ENCODE measurements around the gene MPP2. TPM values are rescaled to one million over a fixed set of nuclear protein-coding genes. Genes with fewer than 3 reads are reported as not detected.
A peak's percentile ranks its signal among the peaks of the same experiment; 100 is the strongest.

The MPP2 gene
- total and polyA plus RNA-seq, 9 of the 15 experiments (the other 6 are each of a cell fraction or from before 2014, with no cell fraction given) = 0.04 to 1.0 (median 0.24) TPM

DNA sequence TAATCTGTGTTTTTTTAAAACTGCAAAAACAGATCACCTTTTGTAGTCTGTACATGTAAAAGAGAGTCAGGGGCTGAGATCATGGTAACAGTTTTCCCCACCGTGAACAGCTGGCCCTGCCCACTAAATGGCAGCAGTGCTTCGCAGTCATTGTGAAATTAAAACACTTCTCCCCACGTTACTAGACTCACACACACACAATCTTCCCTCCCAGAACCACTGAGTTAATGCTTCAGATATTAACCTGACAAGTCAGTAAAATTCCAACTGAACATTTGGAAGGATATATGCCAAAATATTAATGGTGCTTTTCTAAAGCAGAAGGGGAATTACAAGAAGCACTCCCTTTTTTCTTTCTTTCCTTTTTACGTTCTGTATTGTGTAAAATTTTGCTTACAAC lies 61.6 kb downstream of the MPP2 start:
- FAIRE-seq = no peak
- in situ Hi-C loops (cut with MboI) = no loop called here
- H3K9me3 ChIP-seq (replicated peaks; ENCODE audit: control insufficient read depth, insufficient read depth, low read depth, low read length) = no peaks in the 10 kb centered on the region

DNA sequence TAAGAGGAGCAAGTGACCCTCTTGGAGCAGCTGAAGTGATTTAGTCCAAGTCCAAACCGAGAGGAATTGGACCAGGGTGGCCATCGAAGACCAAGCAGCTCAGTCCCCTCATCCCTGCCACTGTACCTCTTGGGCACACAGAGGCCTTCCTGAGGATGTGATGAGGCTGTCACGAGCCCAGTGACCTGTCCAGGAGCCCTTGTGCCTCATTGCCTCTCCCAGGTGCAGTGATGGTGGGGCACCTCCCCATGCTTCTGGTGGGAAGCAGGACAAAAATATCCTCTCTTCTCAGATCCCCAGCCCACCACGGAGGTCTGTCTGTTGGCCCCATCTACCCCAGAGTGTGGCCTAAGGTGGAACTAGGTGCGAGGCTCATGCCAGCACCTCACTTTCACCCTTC lies 63.1 kb downstream of the MPP2 start:
- H3K27me3 ChIP-seq (ENCODE audit: control insufficient read depth in 2 of 2, insufficient read depth in 2 of 2, low read length in 2 of 2) = peaks cover 6 to 13% of the 10 kb centered on the region in 2 experiments
- H4K20me1 ChIP-seq (replicated peaks; ENCODE audit: control insufficient read depth, insufficient read depth, low read length) = no peaks in the 10 kb centered on the region; the same call in 1 of the 2 replicates
- 0 out of 4 replicates have a peak overlapping the region, but pooled peaks of 1 of the 2 experiments have one; percentile 4 for H3K9ac ChIP-seq (ENCODE audit: insufficient read depth in 1 of 2, low read depth in 2 of 2, low read length in 2 of 2)
- H2AFZ ChIP-seq (ENCODE audit: low read depth, low read length) = no peak overlapping the region
- in situ Hi-C loops (cut with MboI) = no loop called here
- no peaks in the 10 kb centered on the region for H3K79me2 ChIP-seq (ENCODE audit: control insufficient read depth, insufficient read depth, low read length)
- intact Hi-C loops (cut with micrococcal nuclease) = loop anchor here (10.0 kb wide), 1 partner anchor 149 kb away; no protein-coding TSS in a partner anchor
- no peak overlapping the region for H3K4me2 ChIP-seq (ENCODE audit: insufficient read depth, low read length)
- no peak overlapping the region for H3K27ac ChIP-seq (ENCODE audit: extremely low read depth, low read depth, low read length)
- no peaks in the 10 kb centered on the region for H3K9me3 ChIP-seq (replicated peaks; ENCODE audit: control insufficient read depth, insufficient read depth, low read depth, low read length)
- no peaks in the 10 kb centered on the region for H3K36me3 ChIP-seq (ENCODE audit: control insufficient read depth, insufficient read depth, low read length)
- no peaks in the 10 kb centered on the region for H3K9me1 ChIP-seq (ENCODE audit: control insufficient read depth, insufficient read depth, low read length)
- no peak for FAIRE-seq
- H3K4me3 ChIP-seq = no peak overlapping the region
- POLR2A ChIA-PET = interaction anchor here (1.4 kb wide), 1 partner anchor 69 kb away, joined by 3 read pairs; no protein-coding TSS in a partner anchor
- no peak for ATAC-seq
- no TSS peak for BruUV-seq (replicated peaks)
- no peak for TF ChIP-seq HSF4 (CRISPR knock-in tag; IDR thresholded peaks at IDR 0.05; ENCODE audit: borderline replicate concordance)
- TF ChIP-seq FOS (IDR thresholded peaks at IDR 0.05; ENCODE audit: extremely low read depth, insufficient read length) = no peak
- WGBS (ENCODE audit: insufficient coverage, low coverage, missing lambda C conversion rate) = 23% methylated on average over 5 of the region's 5 CpGs
- DNase-seq (ENCODE audit: extremely low read depth in 1 of 4, low spot score in 3 of 4) = no peak
- H3K4me1 ChIP-seq (replicated peaks in 1 of 2; ENCODE audit: control insufficient read depth in 2 of 2, insufficient read depth in 2 of 2, low read length in 2 of 2) = peaks cover 16 to 22% of the 10 kb centered on the region in 2 experiments
- CTCF ChIA-PET (ENCODE audit: low intra/inter-chr PET ratio) = no interaction called here

More for the DNA sequence above, 61.6 kb downstream of the MPP2 start:
- POLR2A ChIA-PET = interaction anchor here (0.8 to 1.4 kb wide), 4 partner anchors 22 to 530 kb away, joined by 3 to 5 read pairs (median 3); partner anchors contain the start of gene DUSP3
- Histone ChIP-seq H3K9me1 (ENCODE audit: control insufficient read depth, insufficient read depth, low read length) (no peaks in the 10 kb centered on the region), H3K79me2 (ENCODE audit: control insufficient read depth, insufficient read depth, low read length) (no peaks in the 10 kb centered on the region), H3K9ac (ENCODE audit: insufficient read depth in 1 of 2, low read depth in 2 of 2, low read length in 2 of 2) (no peak overlapping the region), H3K4me3 (no peak overlapping the region), H3K36me3 (ENCODE audit: control insufficient read depth, insufficient read depth, low read length) (no peaks in the 10 kb centered on the region), H3K4me1 (replicated peaks in 1 of 2; ENCODE audit: control insufficient read depth in 2 of 2, insufficient read depth in 2 of 2, low read length in 2 of 2) (peaks cover 8 to 17% of the 10 kb centered on the region in 2 experiments; a peak in 2 of 5 replicates), H4K20me1 (replicated peaks; ENCODE audit: control insufficient read depth, insufficient read depth, low read length) (no peaks in the 10 kb centered on the region), H3K4me2 (ENCODE audit: insufficient read depth, low read length) (no peak overlapping the region), H2AFZ (ENCODE audit: low read depth, low read length) (peak overlapping the region; percentile 58; the same call in 1 of the 2 replicates), H3K27me3 (ENCODE audit: control insufficient read depth in 2 of 2, insufficient read depth in 2 of 2, low read length in 2 of 2) (peaks cover 10 to 17% of the 10 kb centered on the region in 2 experiments), H3K27ac (ENCODE audit: extremely low read depth, low read depth, low read length) (no peak overlapping the region)
- DNase-seq (ENCODE audit: extremely low read depth in 1 of 4, low spot score in 3 of 4) (no peak), ATAC-seq (no peak)
- WGBS (ENCODE audit: insufficient coverage, low coverage, missing lambda C conversion rate) = 32% methylated on average over 4 of the region's 4 CpGs
- no peak for TF ChIP-seq MYNN (IDR thresholded peaks at IDR 0.05)
- TF ChIP-seq MYNN (CRISPR knock-in tag; IDR thresholded peaks at IDR 0.05) = no peak
- no peak for TF ChIP-seq FOS (IDR thresholded peaks at IDR 0.05; ENCODE audit: extremely low read depth, insufficient read length)
- BruUV-seq (replicated peaks) = no TSS peak
- CTCF ChIA-PET (ENCODE audit: low intra/inter-chr PET ratio) = interaction anchor here (1.3 to 2.1 kb wide), 3 partner anchors 66 to 151 kb away, joined by 3 to 17 read pairs (median 5); no protein-coding TSS in a partner anchor
- intact Hi-C loops (cut with micrococcal nuclease) = loop anchor here (2.0 to 10.0 kb wide), 2 partner anchors 67 to 151 kb away; partner anchors contain the start of gene DUSP3

Measured in K562 (cell line).